AG10803 (cell line): ENCODE data around the gene CELF5.
A peak's percentile ranks its signal among the peaks of the same experiment; 100 is the strongest.
"Not testable (repeated sequence)": the region's sequence is repeated elsewhere in the genome, so short reads cannot be mapped to it uniquely, and the experiment has no call there.

Source experiments
- DNase-seq: peaks from one replicate; pipeline ENCODE4 v3.0.0; 2010; ENCODE audit warnings: low read depth
- H3K4me3 ChIP-seq: 2 replicates; pipeline ENCODE4 v1.5.1; 2011; ENCODE audit warnings: mild to moderate bottlenecking, low read length, control low read depth
- TF ChIP-seq, protein P1 (sequence below): conservative IDR thresholded peaks from 2 replicates; pipeline ENCODE4 v1.5.1; 2011; ENCODE audit warnings: mild to moderate bottlenecking, low read length, control low read depth, inconsistent platforms

The CELF5 gene

DNA sequence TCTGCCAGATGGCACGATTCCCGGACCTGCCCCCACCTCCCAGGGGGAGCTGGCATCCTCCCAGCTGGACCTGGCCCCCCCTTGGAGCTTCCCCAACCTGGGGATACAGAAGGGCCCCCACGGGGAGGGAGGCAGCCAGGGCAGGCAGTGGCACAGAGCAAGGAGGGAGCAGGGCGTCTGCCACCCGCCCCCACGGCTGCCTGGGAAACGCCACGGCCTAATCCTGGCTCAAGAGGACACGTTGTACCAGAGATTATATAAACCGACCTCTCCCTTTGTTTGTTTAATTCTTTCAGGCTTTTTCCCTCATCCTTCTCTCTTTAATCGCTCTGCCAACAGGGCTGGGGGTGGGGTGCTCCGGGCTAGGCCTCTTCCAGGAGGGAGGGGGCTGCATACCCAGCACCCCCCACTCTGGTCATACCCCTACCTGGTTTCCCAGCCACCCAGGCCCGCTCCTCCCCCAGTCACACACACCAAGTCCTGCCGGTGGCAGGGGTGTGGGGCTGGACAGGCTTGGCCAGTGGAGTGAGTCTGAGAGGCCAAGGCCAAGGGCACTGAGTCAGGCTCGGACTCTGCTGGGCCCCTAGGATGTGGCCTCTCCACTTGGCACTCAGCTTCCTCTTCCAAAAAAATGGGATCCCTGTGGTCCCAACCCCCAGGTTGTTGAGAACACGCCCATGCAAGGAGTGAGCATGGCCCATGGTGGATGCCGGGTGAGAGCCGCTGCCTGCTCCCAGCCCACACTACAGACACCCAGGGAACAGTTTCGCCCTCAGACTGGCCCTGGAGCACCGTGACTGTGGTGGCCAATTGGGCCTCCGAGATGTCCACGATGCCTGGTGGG lies 112.4 kb downstream of the CELF5 start:
- peak; percentile 60 for DNase-seq
- TF ChIP-seq, protein P1, sequence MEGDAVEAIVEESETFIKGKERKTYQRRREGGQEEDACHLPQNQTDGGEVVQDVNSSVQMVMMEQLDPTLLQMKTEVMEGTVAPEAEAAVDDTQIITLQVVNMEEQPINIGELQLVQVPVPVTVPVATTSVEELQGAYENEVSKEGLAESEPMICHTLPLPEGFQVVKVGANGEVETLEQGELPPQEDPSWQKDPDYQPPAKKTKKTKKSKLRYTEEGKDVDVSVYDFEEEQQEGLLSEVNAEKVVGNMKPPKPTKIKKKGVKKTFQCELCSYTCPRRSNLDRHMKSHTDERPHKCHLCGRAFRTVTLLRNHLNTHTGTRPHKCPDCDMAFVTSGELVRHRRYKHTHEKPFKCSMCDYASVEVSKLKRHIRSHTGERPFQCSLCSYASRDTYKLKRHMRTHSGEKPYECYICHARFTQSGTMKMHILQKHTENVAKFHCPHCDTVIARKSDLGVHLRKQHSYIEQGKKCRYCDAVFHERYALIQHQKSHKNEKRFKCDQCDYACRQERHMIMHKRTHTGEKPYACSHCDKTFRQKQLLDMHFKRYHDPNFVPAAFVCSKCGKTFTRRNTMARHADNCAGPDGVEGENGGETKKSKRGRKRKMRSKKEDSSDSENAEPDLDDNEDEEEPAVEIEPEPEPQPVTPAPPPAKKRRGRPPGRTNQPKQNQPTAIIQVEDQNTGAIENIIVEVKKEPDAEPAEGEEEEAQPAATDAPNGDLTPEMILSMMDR = no peak
- H3K4me3 ChIP-seq = no peak overlapping the region

DNA sequence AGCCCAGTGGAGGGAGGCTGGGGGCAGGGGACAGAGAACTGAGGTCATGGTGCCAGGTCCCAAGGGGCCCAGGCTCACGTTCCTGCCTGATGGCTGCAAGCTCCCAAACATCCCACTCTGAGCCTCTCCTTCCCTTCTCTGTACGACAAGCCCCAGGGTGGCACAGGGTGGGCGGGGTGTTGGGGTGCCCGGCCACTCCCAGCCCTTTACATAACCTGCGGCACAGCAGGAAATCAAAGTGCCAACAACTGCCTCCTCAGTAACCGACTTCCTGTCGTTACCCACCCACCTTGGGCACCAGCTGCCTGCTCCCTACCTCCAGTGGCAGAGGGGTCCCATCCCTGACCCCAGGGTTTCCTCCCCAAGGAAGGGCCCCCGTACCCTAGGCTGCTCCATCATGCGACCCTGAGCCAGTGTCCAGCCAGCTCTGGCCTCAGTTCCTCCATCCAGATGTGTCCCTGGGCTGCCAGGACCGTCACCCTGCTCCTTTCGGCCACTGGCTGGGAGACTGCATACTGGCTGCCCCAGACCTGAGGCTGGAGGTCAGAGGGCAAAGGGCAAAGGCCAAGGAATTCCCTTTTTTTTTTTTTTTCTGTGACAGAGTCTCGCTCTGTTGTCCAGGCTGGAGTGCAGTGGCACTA lies 114.2 kb downstream of the CELF5 start:
- no peak overlapping the region for H3K4me3 ChIP-seq
- TF ChIP-seq, protein P1 = no peak
- no peak for DNase-seq

DNA sequence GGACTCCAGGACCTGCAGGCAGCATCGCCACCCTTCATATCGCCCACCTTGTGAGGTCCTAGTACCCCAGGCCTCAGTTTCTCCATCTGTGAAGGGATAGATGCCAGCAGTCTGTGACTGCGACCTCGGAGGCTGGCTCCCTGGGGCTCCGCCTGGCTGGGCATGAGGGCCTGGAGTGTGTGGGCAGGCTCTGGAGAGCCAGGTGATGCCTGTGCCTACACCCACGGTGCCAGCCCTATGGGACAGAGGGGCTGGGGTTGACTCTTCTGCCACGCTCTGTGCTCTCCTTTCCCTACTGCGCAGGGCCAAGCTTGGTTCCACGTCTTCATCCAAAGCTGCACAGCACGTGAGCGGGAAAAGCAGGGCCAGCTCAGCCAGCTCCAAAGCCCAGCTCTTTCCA lies 115.9 kb downstream of the CELF5 start:
- TF ChIP-seq, protein P1 = no peak
- DNase-seq = no peak
- no peak overlapping the region for H3K4me3 ChIP-seq

DNA sequence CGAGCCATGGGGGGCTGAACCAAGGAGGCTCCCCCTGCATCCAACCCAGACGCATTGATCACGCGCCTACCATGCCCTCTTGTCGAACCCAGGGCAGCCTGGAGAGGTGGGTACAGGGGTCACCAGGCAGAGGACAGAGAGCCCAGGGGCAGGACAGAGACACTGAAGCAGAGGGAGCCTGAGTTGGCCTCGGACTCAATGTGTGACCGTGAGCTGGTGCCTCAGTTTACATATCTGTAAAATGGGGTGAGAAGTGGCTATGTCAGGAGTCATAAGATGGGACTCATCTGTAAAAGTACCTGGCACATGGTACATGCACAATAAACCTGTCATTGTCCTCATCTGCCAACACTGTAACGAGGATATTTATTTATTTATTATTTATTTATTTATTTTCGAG lies 117.8 kb downstream of the CELF5 start:
- DNase-seq = no peak

DNA sequence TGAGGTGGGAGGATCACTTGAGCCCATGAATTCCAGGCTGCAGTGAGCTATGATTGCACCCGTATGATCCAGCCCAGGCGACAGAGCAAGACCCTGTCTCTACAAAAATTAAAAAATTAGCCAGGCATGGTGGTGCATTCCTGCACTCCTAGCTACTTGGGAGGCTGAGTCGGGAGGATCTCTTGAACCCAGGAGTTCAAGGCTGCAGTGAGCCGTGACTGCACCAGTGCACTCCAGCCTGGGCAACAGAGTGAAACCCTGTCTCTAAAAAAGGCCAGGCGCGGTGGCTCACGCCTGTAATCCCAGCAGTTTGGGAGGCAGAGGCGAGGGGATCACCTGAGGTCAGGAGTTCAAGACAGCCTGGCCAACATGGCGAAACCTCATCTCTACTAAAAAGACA lies 118.5 kb downstream of the CELF5 start:
- not testable (repeated sequence) for H3K4me3 ChIP-seq, DNase-seq

More for the DNA sequence above, 117.8 kb downstream of the CELF5 start:
- H3K4me3 ChIP-seq = no peak overlapping the region
- TF ChIP-seq, protein P1 = no peak

DNA sequence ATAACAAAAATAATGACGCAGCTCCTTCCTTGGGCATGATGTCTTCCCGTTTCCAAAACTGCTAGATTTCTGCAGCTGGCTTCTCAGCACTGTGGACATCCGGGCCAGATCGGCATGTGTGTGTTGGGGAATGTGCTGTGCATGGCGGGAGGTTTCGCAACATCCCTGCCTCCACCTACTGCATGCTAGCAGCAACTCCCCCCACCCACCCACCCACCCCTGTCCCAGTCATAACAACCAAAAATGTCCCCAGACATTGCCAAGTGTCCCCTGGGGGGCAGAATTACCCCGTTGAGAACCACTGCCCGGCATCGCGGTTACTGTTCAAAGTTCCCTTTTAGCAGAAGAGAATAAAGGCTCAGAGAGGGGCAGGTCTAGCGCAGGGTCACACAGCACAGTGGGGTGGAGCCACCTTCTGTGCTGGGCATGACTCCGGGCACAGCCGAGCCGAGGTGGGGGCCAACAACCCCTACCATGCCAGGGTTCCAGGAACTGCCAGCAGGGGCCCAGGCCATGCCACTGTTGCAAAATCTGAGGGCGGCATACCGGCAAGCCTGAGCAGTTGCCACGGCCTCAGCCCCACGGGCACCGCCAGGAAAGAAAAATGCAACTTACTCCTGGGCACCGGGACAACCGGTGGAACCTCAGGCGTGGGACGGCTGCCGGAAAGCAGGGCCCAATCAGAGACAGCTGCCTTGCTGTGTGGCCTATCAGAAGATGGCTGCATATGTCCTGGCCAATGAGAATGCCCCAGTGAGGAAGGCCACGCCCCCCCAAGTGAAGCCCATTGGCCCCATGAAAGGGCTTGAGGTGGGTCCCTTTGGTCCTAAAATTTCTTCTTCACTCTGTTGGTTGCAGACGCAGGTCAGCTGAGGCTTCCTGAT lies 119.4 kb downstream of the CELF5 start:
- H3K4me3 ChIP-seq = peak overlapping the region; percentile 62
- TF ChIP-seq, protein P1 = no peak
- peak; percentile 94 for DNase-seq
